Common myeloid progenitor, CD34-positive (primary cell): ENCODE data around the gene HINFP.

Source experiments
- CTCF ChIA-PET: fragments of 350-600 bp; sonication (Branson Sonifier 250); formaldehyde crosslinking; loops from one replicate; lab custom pipeline; 2021; ENCODE audit warnings: antibody characterized with exemption; lab: Charles Lee
- POLR2A ChIA-PET: fragments of 350-600 bp; sonication (Branson Sonifier 250); formaldehyde crosslinking; loops from one replicate; lab custom pipeline; 2021; ENCODE audit warnings: antibody characterized with exemption; lab: Charles Lee
- DNase-seq, 3 donors: peaks; one replicate each; pipeline versions ENCODE4 v3.0.0 to v3.0.0-alpha.2; 2013
- H3K27ac ChIP-seq, 2 experiments: 1 replicate in 1 of 2; 2 replicates in 1 of 2; pipeline ENCODE4 v1.7.0; 2013; ENCODE audit warnings: inconsistent platforms in 2 of 2, low read length in 2 of 2, mild to moderate bottlenecking in 2 of 2, low read depth in 1 of 2, moderate library complexity in 1 of 2; ENCODE audit not compliant: severe bottlenecking in 2 of 2, insufficient read depth in 1 of 2, poor library complexity in 1 of 2
- H3K27me3 ChIP-seq, 5 experiments: replicated peaks in 2 of 5; 1 replicate in 3 of 5; 2 replicates in 2 of 5; pipeline versions ENCODE4 v1.6.1 to v1.7.0; 2013; ENCODE audit warnings: low read length in 4 of 5, mild to moderate bottlenecking in 2 of 5, moderate library complexity in 2 of 5, inconsistent platforms in 1 of 5; ENCODE audit not compliant: insufficient read depth in 5 of 5, control insufficient read depth in 4 of 5
- H3K36me3 ChIP-seq, 4 experiments: 1 replicate in 2 of 4; 2 replicates in 2 of 4; pipeline versions ENCODE4 v1.6.1 to v1.7.0; 2013; ENCODE audit warnings: low read length in 3 of 4, control low read depth in 1 of 4, mild to moderate bottlenecking in 1 of 4; ENCODE audit not compliant: control insufficient read depth in 4 of 4, insufficient read depth in 4 of 4
- H3K4me1 ChIP-seq, 4 experiments: 1 replicate in 3 of 4; 2 replicates in 1 of 4; pipeline versions ENCODE4 v1.6.1 to v1.7.1; 2013; ENCODE audit warnings: low read length in 3 of 4, mild to moderate bottlenecking in 3 of 4, control low read depth in 1 of 4, inconsistent platforms in 1 of 4, moderate library complexity in 1 of 4; ENCODE audit not compliant: control insufficient read depth in 4 of 4, insufficient read depth in 4 of 4; ENCODE audit errors: control extremely low read depth in 1 of 4
- H3K4me3 ChIP-seq, 7 experiments: 1 replicate in 4 of 7; 2 replicates in 3 of 7; pipeline versions ENCODE4 v1.5.1 to v1.7.0; 2013; ENCODE audit warnings: mild to moderate bottlenecking in 7 of 7, low read length in 6 of 7, moderate library complexity in 6 of 7, inconsistent platforms in 2 of 7, low read depth in 2 of 7, control low read depth in 1 of 7; ENCODE audit not compliant: insufficient read depth in 4 of 7, control insufficient read depth in 1 of 7; ENCODE audit errors: extremely low read depth in 1 of 7
- H3K9me3 ChIP-seq, 5 experiments: 1 replicate in 4 of 5; 2 replicates in 1 of 5; pipeline versions ENCODE4 v1.6.1 to v1.7.1; 2013; ENCODE audit warnings: low read length in 4 of 5, mild to moderate bottlenecking in 2 of 5, inconsistent platforms in 1 of 5, low read depth in 1 of 5, moderate library complexity in 1 of 5; ENCODE audit not compliant: control insufficient read depth in 4 of 5, insufficient read depth in 2 of 5; ENCODE audit errors: control extremely low read depth in 1 of 5
- WGBS: methylation state at CpG from one replicate; pipeline ENCODE4 v1.1.5; 2013; ENCODE audit not compliant: insufficient coverage; 5-methylcytosine and 5-hydroxymethylcytosine counted together

Gene HINFP

GRCh38 chr11:119152604-119153003 lies 31.2 kb downstream of the HINFP start:
- no peak overlapping the region for H3K27ac ChIP-seq
- WGBS, result 100% methylated on average over 3 of the region's 4 CpGs
- H3K4me1 ChIP-seq, result peaks cover 0 to 18% (median 16%) of the 10 kb centered on the region in 4 experiments
- POLR2A ChIA-PET, result no interaction called here
- H3K27me3 ChIP-seq, result peaks cover 0 to 46% (median 27%) of the 10 kb centered on the region in 5 experiments
- H3K9me3 ChIP-seq, result no peaks in the 10 kb centered on the region
- no peak overlapping the region for H3K4me3 ChIP-seq
- CTCF ChIA-PET, result interaction anchor here (1.1 to 6.5 kb wide), 10 partner anchors 8 to 185 kb away, joined by 3 to 42 read pairs (median 4); no protein-coding TSS in a partner anchor
- DNase-seq, result no peak
- H3K36me3 ChIP-seq, result no peaks in the 10 kb centered on the region

- Histone ChIP-seq H3K27ac (no peak overlapping the region), H3K36me3 (no peaks in the 10 kb centered on the region), H3K4me1 (peaks cover 0 to 17% (median 15%) of the 10 kb centered on the region in 4 experiments), H3K4me3 (no peak overlapping the region), H3K9me3 (no peaks in the 10 kb centered on the region), H3K27me3 (peaks cover 0 to 40% (median 22%) of the 10 kb centered on the region in 5 experiments)
- no peak for DNase-seq
- 91% methylated on average over 7 of the region's 9 CpGs for WGBS
- ChIA-PET POLR2A (no interaction called here), CTCF (interaction anchor here (1.1 to 6.5 kb wide), 10 partner anchors 10 to 322 kb away, joined by 3 to 42 read pairs (median 3); no protein-coding TSS in a partner anchor)
These were observed 31.9 kb downstream of the HINFP start for GRCh38 chr11:119153049-119153818.

GRCh38 chr11:119154178-119154577 lies 32.8 kb downstream of the HINFP start:
- Histone ChIP-seq H3K9me3 (no peaks in the 10 kb centered on the region), H3K27me3 (peaks cover 0 to 31% (median 14%) of the 10 kb centered on the region in 5 experiments), H3K4me1 (peaks cover 0 to 8% (median 7%) of the 10 kb centered on the region in 4 experiments), H3K27ac (no peak overlapping the region), H3K4me3 (no peak overlapping the region), H3K36me3 (no peaks in the 10 kb centered on the region)
- WGBS, result 100% methylated on average over 3 of the region's 6 CpGs
- CTCF ChIA-PET, result interaction anchor here (1.1 to 6.5 kb wide), 7 partner anchors 9 to 321 kb away, joined by 3 to 42 read pairs (median 4); no protein-coding TSS in a partner anchor
- DNase-seq, result no peak
- POLR2A ChIA-PET, result no interaction called here

GRCh38 chr11:119155733-119156492 lies 34.5 kb downstream of the HINFP start:
- H3K4me1 ChIP-seq, result no peaks in the 10 kb centered on the region
- peaks cover 0 to 13% (median 5%) of the 10 kb centered on the region in 5 experiments for H3K27me3 ChIP-seq
- WGBS, result 63% methylated on average over 8 of the region's 8 CpGs
- no peak overlapping the region for H3K27ac ChIP-seq
- POLR2A ChIA-PET, result no interaction called here
- peak in 2 of 3 donors; percentile 26 to 36 for DNase-seq
- H3K9me3 ChIP-seq, result no peaks in the 10 kb centered on the region
- CTCF ChIA-PET, result interaction anchor here (0.8 to 6.5 kb wide), 10 partner anchors 9 to 50 kb away, joined by 3 to 42 read pairs (median 4); partner anchors contain the start of genes CBL and NLRX1
- H3K4me3 ChIP-seq, result no peak overlapping the region
- H3K36me3 ChIP-seq, result no peaks in the 10 kb centered on the region

- Histone ChIP-seq H3K27me3 (peaks cover 0 to 8% (median 0%) of the 10 kb centered on the region in 5 experiments), H3K4me3 (no peak overlapping the region), H3K4me1 (no peaks in the 10 kb centered on the region), H3K9me3 (no peaks in the 10 kb centered on the region), H3K27ac (no peak overlapping the region), H3K36me3 (no peaks in the 10 kb centered on the region)
- CTCF ChIA-PET, result interaction anchor here (1.0 to 6.5 kb wide), 8 partner anchors 9 to 128 kb away, joined by 3 to 42 read pairs (median 4); partner anchors contain the start of gene NLRX1
- POLR2A ChIA-PET, result no interaction called here
- DNase-seq, result no peak
- WGBS, result 96% methylated on average over 6 of the region's 10 CpGs
These were observed 35.1 kb downstream of the HINFP start for GRCh38 chr11:119156496-119156895.

GRCh38 chr11:119157063-119157462 lies 35.7 kb downstream of the HINFP start:
- no peaks in the 10 kb centered on the region for H3K4me1 ChIP-seq
- H3K36me3 ChIP-seq, result no peaks in the 10 kb centered on the region
- peak in 2 of 3 donors; percentile 27 to 32 for DNase-seq
- ChIA-PET CTCF (interaction anchor here (1.0 to 6.5 kb wide), 5 partner anchors 8 to 127 kb away, joined by 3 to 42 read pairs (median 6); partner anchors contain the start of gene NLRX1), POLR2A (no interaction called here)
- H3K27ac ChIP-seq, result no peak overlapping the region
- 75% methylated on average over 3 of the region's 3 CpGs for WGBS
- H3K4me3 ChIP-seq, result no peak overlapping the region
- H3K9me3 ChIP-seq, result no peaks in the 10 kb centered on the region
- peaks cover 0 to 5% (median 0%) of the 10 kb centered on the region in 5 experiments for H3K27me3 ChIP-seq
